Natural killer cell treated with Interleukin-12 subunit alpha and Interleukin-12 subunit beta and Interleukin-15 and Interleukin-18, amount 100 ng/mL, for 72 hours (primary cell): Measurements from ENCODE around the gene LUZP2. TPM values are rescaled to one million over a fixed set of nuclear protein-coding genes. Genes with fewer than 3 reads are reported as not detected.

Source experiments
- ATAC-seq, 2 donors: fragments of 150-1000 bp; cut with Tn5 transposase in 1 of 2; sonication (Bioruptor Pico), chemical (Tn5 transposase) in 1 of 2; 2 replicates each; pipeline ENCODE4 v1.10.0; 2021
- DNase-seq: peaks from one replicate; pipeline ENCODE4 v3.0.0; 2022; ENCODE audit warnings: low spot score
- H3K27ac Mint-ChIP-seq, 2 donors: 1 replicate in 1 of 2; 2 replicates in 1 of 2; pipeline ENCODE4 v1.8.0; 2022; ENCODE audit warnings: mixed read lengths in 2 of 2, mild to moderate bottlenecking in 1 of 2, moderate library complexity in 1 of 2
- H3K27me3 Mint-ChIP-seq, 2 donors: 1 replicate in 1 of 2; 2 replicates in 1 of 2; pipeline ENCODE4 v1.8.0; 2022; ENCODE audit warnings: mixed read lengths in 2 of 2
- H3K36me3 Mint-ChIP-seq: one replicate; pipeline ENCODE4 v1.8.0; 2022; ENCODE audit warnings: mixed read lengths
- H3K4me1 Mint-ChIP-seq, 2 donors: 1 replicate in 1 of 2; 2 replicates in 1 of 2; pipeline ENCODE4 v1.8.0; 2022; ENCODE audit warnings: low read depth in 2 of 2, mixed read lengths in 2 of 2, mild to moderate bottlenecking in 1 of 2
- H3K4me3 Mint-ChIP-seq: one replicate; pipeline ENCODE4 v1.8.0; 2022; ENCODE audit warnings: mixed read lengths
- H3K9me3 Mint-ChIP-seq: 2 replicates; pipeline ENCODE4 v1.8.0; 2022; ENCODE audit warnings: mixed read lengths
- total RNA-seq, 2 donors: library from RNA; stranded (reverse); gene quantifications; one replicate each; pipeline ENCODE4 v1.2.3, GENCODE V29; 2022

The LUZP2 gene
- total RNA-seq, 2 donors from 2014 or later = not detected

- Mint-ChIP-seq H3K9me3 (peaks cover 6% of the 10 kb centered on the region), H3K27ac (no peak overlapping the region), H3K4me3 (no peak overlapping the region), H3K4me1 (no peaks in the 10 kb centered on the region), H3K27me3 (no peaks in the 10 kb centered on the region), H3K36me3 (no peaks in the 10 kb centered on the region)
- no peak for ATAC-seq
- no peak for DNase-seq
Measured at GRCh38 chr11:25057861-25058260, 561.0 kb downstream of the LUZP2 start.

GRCh38 chr11:25065746-25066145 is 568.9 kb downstream of the LUZP2 start:
- Mint-ChIP-seq H3K36me3 (no peaks in the 10 kb centered on the region), H3K4me1 (no peaks in the 10 kb centered on the region), H3K27me3 (no peaks in the 10 kb centered on the region), H3K9me3 (peaks cover 23% of the 10 kb centered on the region), H3K27ac (no peak overlapping the region), H3K4me3 (no peak overlapping the region)
- ATAC-seq (no peak), DNase-seq (no peak)

DNA sequence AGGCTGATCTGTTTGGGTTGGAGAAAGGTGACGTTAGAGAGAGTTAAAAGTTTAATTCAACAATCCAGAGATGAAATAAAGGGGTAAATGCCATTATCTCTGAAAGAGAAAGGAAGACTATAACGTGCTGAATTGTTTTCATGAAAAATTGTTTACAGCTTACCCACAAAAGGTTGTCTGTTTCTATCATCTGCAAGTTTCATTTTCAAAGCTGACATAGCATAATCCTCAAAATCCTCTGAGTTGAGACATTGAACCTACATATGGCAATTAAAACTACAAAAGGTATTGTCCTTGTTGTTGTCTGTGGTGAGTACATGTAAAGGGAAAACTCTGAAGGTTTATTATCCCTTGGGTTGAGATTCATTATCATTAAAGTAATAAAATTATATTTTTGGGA is 569.9 kb downstream of the LUZP2 start:
- H3K9me3 Mint-ChIP-seq = peaks cover 23% of the 10 kb centered on the region
- H3K4me3 Mint-ChIP-seq = no peak overlapping the region
- DNase-seq = no peak
- H3K4me1 Mint-ChIP-seq = no peaks in the 10 kb centered on the region
- H3K36me3 Mint-ChIP-seq = no peaks in the 10 kb centered on the region
- no peak for ATAC-seq
- no peak overlapping the region for H3K27ac Mint-ChIP-seq
- H3K27me3 Mint-ChIP-seq = no peaks in the 10 kb centered on the region

GRCh38 chr11:25068451-25068850 is 571.6 kb downstream of the LUZP2 start:
- no peaks in the 10 kb centered on the region for H3K36me3 Mint-ChIP-seq
- no peak for ATAC-seq
- peaks cover 20% of the 10 kb centered on the region for H3K9me3 Mint-ChIP-seq
- H3K27me3 Mint-ChIP-seq = no peaks in the 10 kb centered on the region
- no peaks in the 10 kb centered on the region for H3K4me1 Mint-ChIP-seq
- DNase-seq = no peak
- no peak overlapping the region for H3K27ac Mint-ChIP-seq
- no peak overlapping the region for H3K4me3 Mint-ChIP-seq

- Mint-ChIP-seq H3K4me1 (no peaks in the 10 kb centered on the region), H3K27ac (no peak overlapping the region), H3K36me3 (no peaks in the 10 kb centered on the region), H3K27me3 (no peaks in the 10 kb centered on the region), H3K9me3 (peaks cover 6% of the 10 kb centered on the region), H3K4me3 (no peak overlapping the region)
- DNase-seq (no peak), ATAC-seq (peak in 1 of 2 donors; percentile 44)
Measured at GRCh38 chr11:25094085-25094802, 597.4 kb downstream of the LUZP2 start.

GRCh38 chr11:25119416-25119815 is 622.6 kb downstream of the LUZP2 start:
- peaks cover 5% of the 10 kb centered on the region for H3K36me3 Mint-ChIP-seq
- no peaks in the 10 kb centered on the region for H3K27me3 Mint-ChIP-seq
- ATAC-seq (no peak), DNase-seq (no peak)
- peaks cover 8% of the 10 kb centered on the region for H3K9me3 Mint-ChIP-seq
- H3K4me3 Mint-ChIP-seq = no peak overlapping the region
- H3K4me1 Mint-ChIP-seq = no peaks in the 10 kb centered on the region
- no peak overlapping the region for H3K27ac Mint-ChIP-seq
